OCI-LY7 (cell line): Measurements from ENCODE around the gene GEMIN5. TPM values are rescaled to one million over a fixed set of nuclear protein-coding genes. Genes with fewer than 3 reads are reported as not detected.

Experiments
- BruUV-seq: library from RNA; stranded (reverse); fragments of 400-500 nt; replicated peaks from 2 replicates; lab custom pipeline; 2021; lab: Mats Ljungman, UMichigan
- CTCF ChIA-PET: fragments of 300-600 bp; sonication (Branson Sonifier 250); formaldehyde crosslinking; loops from one replicate; lab custom pipeline; 2022; ENCODE audit warnings: antibody characterized with exemption; ENCODE audit not compliant: unreplicated experiment; lab: Charles Lee
- POLR2A ChIA-PET: fragments of 300-600 bp; sonication (Branson Sonifier 250); formaldehyde crosslinking; loops from one replicate; lab custom pipeline; 2022; ENCODE audit warnings: antibody characterized with exemption; lab: Charles Lee
- DNase-seq: peaks from one replicate; pipeline ENCODE4 v3.0.0-alpha.2; 2015; ENCODE audit warnings: low spot score
- H2AFZ ChIP-seq: fragments of 200-600 bp; sonication (generic), shearing (Covaris generic); 2 replicates; pipeline ENCODE4 v1.6.1; 2014; ENCODE audit warnings: mild to moderate bottlenecking, antibody characterized with exemption, low read length, moderate library complexity
- H3K27ac ChIP-seq: fragments of 200-600 bp; sonication (generic); 2 replicates; pipeline ENCODE4 v1.5.1; 2014; ENCODE audit warnings: mixed run types, low read depth, mild to moderate bottlenecking, moderate library complexity, low read length, inconsistent platforms; ENCODE audit not compliant: poor library complexity, severe bottlenecking
- H3K36me3 ChIP-seq: fragments of 200-600 bp; sonication (generic); 2 replicates; pipeline ENCODE4 v1.6.1; 2014; ENCODE audit warnings: mild to moderate bottlenecking, antibody characterized with exemption, low read length, moderate library complexity, mixed read lengths; ENCODE audit not compliant: insufficient read depth
- H3K4me1 ChIP-seq: fragments of 200-600 bp; sonication (generic); 2 replicates; pipeline ENCODE4 v1.5.1; 2014; ENCODE audit warnings: mild to moderate bottlenecking, low read length; ENCODE audit not compliant: insufficient read depth, poor library complexity, severe bottlenecking
- H3K4me2 ChIP-seq: fragments of 200-600 bp; sonication (generic); 2 replicates; pipeline ENCODE4 v1.6.1; 2014; ENCODE audit warnings: mild to moderate bottlenecking, low read length
- H3K4me3 ChIP-seq: fragments of 200-600 bp; sonication (generic); 2 replicates; pipeline ENCODE4 v1.5.1; 2014; ENCODE audit warnings: mild to moderate bottlenecking, low read depth, low read length; ENCODE audit not compliant: poor library complexity, severe bottlenecking
- H3K79me2 ChIP-seq: fragments of 200-600 bp; sonication (generic); 2 replicates; pipeline ENCODE4 v1.6.1; 2016; ENCODE audit warnings: low read depth, mild to moderate bottlenecking, low read length, moderate library complexity, mixed read lengths; ENCODE audit not compliant: insufficient read depth
- H3K9me2 ChIP-seq: fragments of 200-600 bp; sonication (generic); 2 replicates; pipeline ENCODE4 v1.6.1; 2016; ENCODE audit warnings: mild to moderate bottlenecking, low read length, mixed read lengths; ENCODE audit not compliant: insufficient read depth
- H3K9me3 ChIP-seq: fragments of 200-600 bp; sonication (generic); 2 replicates; pipeline ENCODE4 v1.6.1; 2014; ENCODE audit warnings: mild to moderate bottlenecking, mixed run types, low read length, mixed read lengths
- H4K20me1 ChIP-seq: fragments of 200-600 bp; sonication (generic); 2 replicates; pipeline ENCODE4 v1.6.1; 2014; ENCODE audit warnings: mild to moderate bottlenecking, antibody characterized with exemption, low read length, moderate library complexity, mixed read lengths; ENCODE audit not compliant: insufficient read depth
- EZH2phosphoT487 ChIP-seq: fragments of 200-600 bp; sonication (generic); IDR thresholded peaks from 2 replicates; pipeline ENCODE4 v1.6.1; 2018; ENCODE audit warnings: low read depth, borderline replicate concordance, mild to moderate bottlenecking, mixed run types, antibody characterized with exemption, low read length, moderate library complexity, mixed read lengths
- intact Hi-C: fragments of 100-400 bp; cut with micrococcal nuclease; formaldehyde crosslinking; loops from one replicate; pipeline ENCODE4 v1.10.0; 2022; ENCODE audit not compliant: unreplicated experiment
- total RNA-seq, 2 experiments: library from RNA; depleted of rRNA in 1 of 2; stranded (reverse); fragments of >200 nt in 1 of 2; shearing (Covaris generic) in 1 of 2; gene quantifications; 2 replicates each; pipeline ENCODE4 v1.2.3, GENCODE V29; 2014 to 2022
- TF ChIP-seq, protein P1 (sequence below): fragments of 200-600 bp; sonication (generic); conservative IDR thresholded peaks from 2 replicates; pipeline ENCODE4 v1.5.1; 2014; ENCODE audit warnings: mild to moderate bottlenecking, antibody characterized with exemption, low read length, moderate library complexity, mixed read lengths

GEMIN5 gene
- total RNA-seq, 2 experiments from 2014 or later: 17.9 to 25.6 TPM

DNA sequence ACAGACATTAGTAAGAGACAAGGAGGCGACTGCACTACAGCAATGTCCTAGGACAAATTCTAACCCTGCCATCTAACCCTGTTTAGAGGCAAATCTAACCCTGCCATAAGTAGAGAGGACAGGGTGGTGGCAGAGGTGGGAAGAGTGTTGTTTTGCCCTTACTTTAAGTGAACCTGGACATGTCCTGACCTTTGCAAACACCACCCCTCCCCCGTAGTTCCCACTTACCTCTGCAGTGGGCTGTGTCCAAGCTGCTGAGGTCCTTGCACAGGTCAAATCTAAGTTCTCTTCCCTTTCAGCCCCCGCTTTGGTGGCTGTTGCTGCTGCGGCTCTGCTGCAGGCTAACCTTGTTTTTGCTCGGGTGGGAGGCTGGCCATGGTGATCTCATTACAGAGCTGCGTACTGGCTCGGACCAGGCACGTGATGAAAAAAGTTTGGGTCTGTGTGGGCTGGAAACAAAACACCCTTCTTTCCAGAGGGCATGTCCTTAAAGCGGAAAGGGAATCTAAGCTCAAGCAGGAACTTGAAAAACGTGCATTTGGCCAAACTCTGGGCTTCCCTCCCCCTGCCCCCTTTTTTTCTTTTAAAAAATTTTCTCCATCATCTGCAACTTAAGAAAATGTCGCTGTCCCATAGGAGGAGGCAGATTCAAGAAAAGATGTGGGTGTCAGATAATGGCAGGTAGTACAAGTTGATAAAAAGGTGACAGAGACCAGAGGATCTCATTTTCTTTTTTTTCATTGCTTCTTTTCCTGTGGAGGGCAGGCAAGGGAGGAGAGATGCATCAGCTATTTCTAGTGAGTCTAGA lies 87.6 kb downstream of the GEMIN5 start, which contains the start of gene FAXDC2:
TSS of gene FAXDC2 (minus strand) at position 349 of the 808 bp plus-strand sequence. CDS start 12,425 bp downstream, outside the sequence.
- Histone ChIP-seq H3K27ac (no peak within 1 kb of the TSS), H4K20me1 (no peaks in the 10 kb centered on the region), H3K4me3 (no peak within 1 kb of the TSS), H3K79me2 (no peaks in the 10 kb centered on the region), H3K4me2 (no peak within 1 kb of the TSS), H3K9me2 (no peaks in the 10 kb centered on the region), H3K9me3 (no peaks in the 10 kb centered on the region), H3K36me3 (no peaks in the 10 kb centered on the region), H2AFZ (no peak within 1 kb of the TSS), H3K4me1 (no peaks in the 10 kb centered on the region)
- no TSS peak for BruUV-seq
- intact Hi-C loops: no loop called here
- POLR2A ChIA-PET: interaction anchor here (0.6 kb wide), 1 partner anchor 17 kb away, joined by 3 read pairs; no protein-coding TSS in a partner anchor
- CTCF ChIA-PET: no interaction called here
- no peak for DNase-seq
- TF ChIP-seq, protein P1, sequence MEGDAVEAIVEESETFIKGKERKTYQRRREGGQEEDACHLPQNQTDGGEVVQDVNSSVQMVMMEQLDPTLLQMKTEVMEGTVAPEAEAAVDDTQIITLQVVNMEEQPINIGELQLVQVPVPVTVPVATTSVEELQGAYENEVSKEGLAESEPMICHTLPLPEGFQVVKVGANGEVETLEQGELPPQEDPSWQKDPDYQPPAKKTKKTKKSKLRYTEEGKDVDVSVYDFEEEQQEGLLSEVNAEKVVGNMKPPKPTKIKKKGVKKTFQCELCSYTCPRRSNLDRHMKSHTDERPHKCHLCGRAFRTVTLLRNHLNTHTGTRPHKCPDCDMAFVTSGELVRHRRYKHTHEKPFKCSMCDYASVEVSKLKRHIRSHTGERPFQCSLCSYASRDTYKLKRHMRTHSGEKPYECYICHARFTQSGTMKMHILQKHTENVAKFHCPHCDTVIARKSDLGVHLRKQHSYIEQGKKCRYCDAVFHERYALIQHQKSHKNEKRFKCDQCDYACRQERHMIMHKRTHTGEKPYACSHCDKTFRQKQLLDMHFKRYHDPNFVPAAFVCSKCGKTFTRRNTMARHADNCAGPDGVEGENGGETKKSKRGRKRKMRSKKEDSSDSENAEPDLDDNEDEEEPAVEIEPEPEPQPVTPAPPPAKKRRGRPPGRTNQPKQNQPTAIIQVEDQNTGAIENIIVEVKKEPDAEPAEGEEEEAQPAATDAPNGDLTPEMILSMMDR: no peak
- TF ChIP-seq EZH2phosphoT487: no peak

DNA sequence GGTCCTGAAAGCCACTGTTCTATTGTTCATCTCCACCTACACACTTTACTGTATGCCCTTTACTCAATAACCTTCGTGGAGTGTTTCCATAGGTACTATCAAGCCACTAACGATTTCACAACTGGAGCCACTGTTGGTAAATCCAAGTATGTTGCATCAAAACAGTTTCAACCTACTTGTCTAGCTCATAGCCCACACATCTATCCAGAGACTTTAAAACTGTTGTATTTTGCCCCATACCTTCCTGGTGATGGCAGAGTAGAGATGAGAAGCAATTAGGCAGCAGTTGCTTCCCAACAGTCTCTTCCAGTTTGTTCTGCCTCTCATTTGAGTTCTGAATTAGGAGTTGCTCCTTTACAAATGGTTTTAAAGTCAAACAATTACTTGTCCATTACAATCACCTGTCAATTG lies 88.2 kb downstream of the GEMIN5 start:
- no peaks in the 10 kb centered on the region for H3K9me2 ChIP-seq
- no peak overlapping the region for H3K27ac ChIP-seq
- no peak overlapping the region for H3K4me3 ChIP-seq
- H3K79me2 ChIP-seq: no peaks in the 10 kb centered on the region
- H3K9me3 ChIP-seq: no peaks in the 10 kb centered on the region
- ChIA-PET CTCF (no interaction called here), POLR2A (no interaction called here)
- TF ChIP-seq EZH2phosphoT487: no peak
- TF ChIP-seq, protein P1: no peak
- H2AFZ ChIP-seq: no peak overlapping the region
- no TSS peak for BruUV-seq
- intact Hi-C loops: no loop called here
- no peaks in the 10 kb centered on the region for H3K4me1 ChIP-seq
- H4K20me1 ChIP-seq: no peaks in the 10 kb centered on the region
- no peak overlapping the region for H3K4me2 ChIP-seq
- no peak for DNase-seq
- no peaks in the 10 kb centered on the region for H3K36me3 ChIP-seq

DNA sequence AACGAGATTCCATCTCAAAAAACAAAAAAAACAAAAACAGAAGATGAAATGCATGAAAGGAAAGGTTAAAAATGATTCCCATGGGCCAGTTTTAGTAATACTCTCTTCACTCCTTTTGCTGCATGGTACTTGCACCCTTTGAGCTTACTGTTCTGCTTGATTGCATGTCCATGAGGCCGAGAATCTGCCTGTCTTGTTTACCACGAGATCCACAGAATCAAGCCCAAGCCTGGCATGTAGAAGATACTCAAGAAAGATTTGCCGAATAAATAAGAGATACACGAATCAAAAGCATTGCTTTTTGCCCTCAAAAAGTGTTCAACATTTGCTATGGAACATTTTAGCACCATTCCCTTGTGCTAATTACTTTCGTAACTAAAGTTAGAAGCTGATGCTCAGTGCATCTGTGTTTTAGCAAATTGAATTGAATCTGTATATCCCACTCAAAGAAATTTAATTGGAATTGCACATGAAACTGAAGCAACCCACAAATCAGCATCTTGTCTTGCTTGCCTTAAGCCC lies 88.7 kb downstream of the GEMIN5 start:
- Histone ChIP-seq H4K20me1 (no peaks in the 10 kb centered on the region), H3K4me1 (no peaks in the 10 kb centered on the region), H3K36me3 (no peaks in the 10 kb centered on the region), H3K9me3 (no peaks in the 10 kb centered on the region), H3K4me3 (no peak overlapping the region), H3K4me2 (no peak overlapping the region), H3K79me2 (no peaks in the 10 kb centered on the region), H2AFZ (no peak overlapping the region), H3K27ac (no peak overlapping the region), H3K9me2 (no peaks in the 10 kb centered on the region)
- no peak for TF ChIP-seq EZH2phosphoT487
- TF ChIP-seq, protein P1: no peak
- ChIA-PET POLR2A (no interaction called here), CTCF (no interaction called here)
- BruUV-seq: no TSS peak
- no peak for DNase-seq
- intact Hi-C loops: no loop called here
